PC-9 (cell line): ENCODE data around the gene ITGB5.

Experiments
- EZH2 ChIP-seq: fragments of 200-600 bp; sonication (generic); IDR thresholded peaks from 2 replicates; pipeline ENCODE4 v1.8.0; 2017; ENCODE audit warnings: antibody characterized with exemption, low read depth
- TF ChIP-seq, protein P1 (sequence below): fragments of 200-600 bp; sonication (generic); conservative IDR thresholded peaks from 2 replicates; pipeline ENCODE4 v1.6.1; 2017; ENCODE audit warnings: mixed run types, antibody characterized with exemption, mild to moderate bottlenecking, moderate library complexity

DNA sequence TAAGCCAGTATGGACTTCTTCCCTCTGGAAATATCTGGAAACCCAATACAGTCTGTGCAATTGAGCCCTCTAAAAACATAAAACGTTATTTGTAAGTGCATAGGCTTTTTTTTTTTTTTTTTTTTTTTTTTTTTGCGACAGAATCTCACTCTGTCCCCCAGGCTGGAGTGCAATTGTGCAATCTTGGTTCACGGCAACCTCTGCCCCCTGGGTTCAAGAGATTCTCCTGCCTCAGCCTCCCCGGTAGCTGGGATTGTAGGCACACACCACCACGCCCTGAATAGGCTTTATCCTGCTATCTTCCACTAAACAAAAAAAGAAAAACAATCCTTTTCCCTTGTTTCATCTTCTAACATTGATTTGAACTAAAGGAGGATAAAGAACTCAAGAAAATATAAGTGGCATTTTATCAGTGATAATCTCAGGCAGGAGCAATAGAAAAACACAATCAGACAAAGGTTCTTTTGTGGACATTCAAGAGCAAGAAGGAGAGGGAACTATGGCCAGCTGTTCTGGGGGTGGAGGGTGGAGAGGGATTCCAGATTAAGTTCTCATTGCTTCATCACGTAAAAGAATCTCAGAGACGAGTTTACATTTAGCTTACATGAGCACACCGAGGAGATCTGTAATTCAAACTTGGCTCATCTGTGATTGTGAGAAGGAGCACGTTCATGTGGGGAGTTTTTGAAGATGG, 68.6 kb downstream of the ITGB5 start:
- TF ChIP-seq EZH2: no peak
- TF ChIP-seq, protein P1, sequence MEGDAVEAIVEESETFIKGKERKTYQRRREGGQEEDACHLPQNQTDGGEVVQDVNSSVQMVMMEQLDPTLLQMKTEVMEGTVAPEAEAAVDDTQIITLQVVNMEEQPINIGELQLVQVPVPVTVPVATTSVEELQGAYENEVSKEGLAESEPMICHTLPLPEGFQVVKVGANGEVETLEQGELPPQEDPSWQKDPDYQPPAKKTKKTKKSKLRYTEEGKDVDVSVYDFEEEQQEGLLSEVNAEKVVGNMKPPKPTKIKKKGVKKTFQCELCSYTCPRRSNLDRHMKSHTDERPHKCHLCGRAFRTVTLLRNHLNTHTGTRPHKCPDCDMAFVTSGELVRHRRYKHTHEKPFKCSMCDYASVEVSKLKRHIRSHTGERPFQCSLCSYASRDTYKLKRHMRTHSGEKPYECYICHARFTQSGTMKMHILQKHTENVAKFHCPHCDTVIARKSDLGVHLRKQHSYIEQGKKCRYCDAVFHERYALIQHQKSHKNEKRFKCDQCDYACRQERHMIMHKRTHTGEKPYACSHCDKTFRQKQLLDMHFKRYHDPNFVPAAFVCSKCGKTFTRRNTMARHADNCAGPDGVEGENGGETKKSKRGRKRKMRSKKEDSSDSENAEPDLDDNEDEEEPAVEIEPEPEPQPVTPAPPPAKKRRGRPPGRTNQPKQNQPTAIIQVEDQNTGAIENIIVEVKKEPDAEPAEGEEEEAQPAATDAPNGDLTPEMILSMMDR: no peak
